Glutamatergic neuron (in vitro differentiated cells): ENCODE data around the gene TPRKB. TPM values are rescaled to one million over a fixed set of nuclear protein-coding genes. Genes with fewer than 3 reads are reported as not detected.
"Not testable (repeated sequence)": the region's sequence is repeated elsewhere in the genome, so short reads cannot be mapped to it uniquely, and the experiment has no call there.

Source experiments
- DNase-seq: peaks from one replicate; pipeline ENCODE4 v3.0.0; 2022
- H3K27ac Mint-ChIP-seq: one replicate; pipeline ENCODE4 v1.8.0; 2020; ENCODE audit warnings: mild to moderate bottlenecking, mixed read lengths, inconsistent platforms; ENCODE audit not compliant: unreplicated experiment
- H3K27me3 Mint-ChIP-seq: one replicate; pipeline ENCODE4 v1.8.0; 2020; ENCODE audit warnings: mild to moderate bottlenecking, moderate library complexity, mixed read lengths, inconsistent platforms; ENCODE audit not compliant: unreplicated experiment
- H3K36me3 Mint-ChIP-seq: one replicate; pipeline ENCODE4 v1.8.0; 2020; ENCODE audit warnings: mild to moderate bottlenecking, mixed read lengths, inconsistent platforms; ENCODE audit not compliant: unreplicated experiment
- H3K4me1 Mint-ChIP-seq: one replicate; pipeline ENCODE4 v1.8.0; 2020; ENCODE audit warnings: mild to moderate bottlenecking, low read depth, mixed read lengths, inconsistent platforms; ENCODE audit not compliant: unreplicated experiment
- H3K4me3 Mint-ChIP-seq: one replicate; pipeline ENCODE4 v1.8.0; 2020; ENCODE audit warnings: mild to moderate bottlenecking, mixed read lengths, inconsistent platforms; ENCODE audit not compliant: unreplicated experiment
- H3K9me3 Mint-ChIP-seq: one replicate; pipeline ENCODE4 v1.8.0; 2020; ENCODE audit warnings: mild to moderate bottlenecking, moderate library complexity, mixed read lengths, inconsistent platforms; ENCODE audit not compliant: unreplicated experiment
- total RNA-seq: library from RNA; stranded (reverse); fragmentation: NEBNext Ultra II Directional; extraction: Animal tissue kit (Norgen Biotek cat#: 25700); gene quantifications from one replicate; pipeline ENCODE4 v1.2.1, GENCODE V29; 2021; ENCODE audit not compliant: unreplicated experiment
- TF ChIP-seq, protein P1 (sequence below): fragments of 200-600 bp; sonication (generic); IDR thresholded peaks from one replicate; pipeline ENCODE4 v1.5.0; 2021; ENCODE audit not compliant: partially characterized antibody, unreplicated experiment

Gene TPRKB
- total RNA-seq, 1 donor from 2014 or later: 27.2 TPM

DNA sequence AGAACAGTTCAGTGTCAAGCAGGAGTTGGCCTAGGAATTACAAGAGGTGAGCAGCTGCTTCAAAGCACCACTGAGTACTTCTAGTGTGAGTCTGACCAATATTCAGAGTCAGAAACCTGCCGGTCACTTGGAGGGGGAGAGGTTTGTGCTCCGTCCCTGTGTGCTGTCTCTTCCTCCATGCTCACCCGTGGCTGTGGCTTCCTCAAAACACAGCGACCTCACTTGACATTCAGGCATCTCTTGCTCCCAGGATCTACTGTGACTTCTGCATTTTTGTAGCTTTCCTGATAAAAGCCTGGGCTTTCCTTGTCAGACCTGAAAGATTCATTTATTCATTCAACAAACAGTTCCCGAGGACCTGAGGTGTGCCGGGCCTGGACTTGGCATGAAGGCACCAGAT is 32.9 kb downstream of the TPRKB start:
- no peak for DNase-seq
- no peaks in the 10 kb centered on the region for H3K4me1 Mint-ChIP-seq
- TF ChIP-seq, protein P1, sequence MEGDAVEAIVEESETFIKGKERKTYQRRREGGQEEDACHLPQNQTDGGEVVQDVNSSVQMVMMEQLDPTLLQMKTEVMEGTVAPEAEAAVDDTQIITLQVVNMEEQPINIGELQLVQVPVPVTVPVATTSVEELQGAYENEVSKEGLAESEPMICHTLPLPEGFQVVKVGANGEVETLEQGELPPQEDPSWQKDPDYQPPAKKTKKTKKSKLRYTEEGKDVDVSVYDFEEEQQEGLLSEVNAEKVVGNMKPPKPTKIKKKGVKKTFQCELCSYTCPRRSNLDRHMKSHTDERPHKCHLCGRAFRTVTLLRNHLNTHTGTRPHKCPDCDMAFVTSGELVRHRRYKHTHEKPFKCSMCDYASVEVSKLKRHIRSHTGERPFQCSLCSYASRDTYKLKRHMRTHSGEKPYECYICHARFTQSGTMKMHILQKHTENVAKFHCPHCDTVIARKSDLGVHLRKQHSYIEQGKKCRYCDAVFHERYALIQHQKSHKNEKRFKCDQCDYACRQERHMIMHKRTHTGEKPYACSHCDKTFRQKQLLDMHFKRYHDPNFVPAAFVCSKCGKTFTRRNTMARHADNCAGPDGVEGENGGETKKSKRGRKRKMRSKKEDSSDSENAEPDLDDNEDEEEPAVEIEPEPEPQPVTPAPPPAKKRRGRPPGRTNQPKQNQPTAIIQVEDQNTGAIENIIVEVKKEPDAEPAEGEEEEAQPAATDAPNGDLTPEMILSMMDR: no peak
- no peaks in the 10 kb centered on the region for H3K36me3 Mint-ChIP-seq
- no peak overlapping the region for H3K4me3 Mint-ChIP-seq
- peaks cover 9% of the 10 kb centered on the region for H3K27me3 Mint-ChIP-seq
- no peak overlapping the region for H3K27ac Mint-ChIP-seq
- H3K9me3 Mint-ChIP-seq: peaks cover 6% of the 10 kb centered on the region

DNA sequence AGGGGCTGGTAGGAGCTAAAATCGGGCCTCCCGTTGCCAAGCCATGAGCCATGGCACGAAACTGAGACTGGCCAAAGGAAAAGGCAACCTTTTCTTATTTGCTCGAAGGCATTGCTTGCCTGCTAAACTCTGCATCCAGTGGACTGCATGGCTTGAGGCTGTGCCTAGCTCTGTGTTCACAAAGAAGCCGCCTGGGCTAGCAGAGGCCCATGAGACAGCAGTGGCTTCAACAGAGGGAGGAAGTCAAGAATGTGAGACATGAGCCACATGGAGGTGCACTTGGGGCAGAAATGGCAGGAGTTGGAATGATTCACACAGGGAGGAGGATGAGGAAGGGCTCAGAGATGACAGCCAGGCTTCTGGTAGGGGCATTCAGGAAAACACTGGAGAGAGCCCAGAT is 33.5 kb downstream of the TPRKB start:
- H3K27me3 Mint-ChIP-seq: peaks cover 9% of the 10 kb centered on the region
- peaks cover 6% of the 10 kb centered on the region for H3K9me3 Mint-ChIP-seq
- H3K27ac Mint-ChIP-seq: no peak overlapping the region
- H3K36me3 Mint-ChIP-seq: no peaks in the 10 kb centered on the region
- TF ChIP-seq, protein P1: no peak
- H3K4me1 Mint-ChIP-seq: no peaks in the 10 kb centered on the region
- DNase-seq: no peak
- H3K4me3 Mint-ChIP-seq: no peak overlapping the region

DNA sequence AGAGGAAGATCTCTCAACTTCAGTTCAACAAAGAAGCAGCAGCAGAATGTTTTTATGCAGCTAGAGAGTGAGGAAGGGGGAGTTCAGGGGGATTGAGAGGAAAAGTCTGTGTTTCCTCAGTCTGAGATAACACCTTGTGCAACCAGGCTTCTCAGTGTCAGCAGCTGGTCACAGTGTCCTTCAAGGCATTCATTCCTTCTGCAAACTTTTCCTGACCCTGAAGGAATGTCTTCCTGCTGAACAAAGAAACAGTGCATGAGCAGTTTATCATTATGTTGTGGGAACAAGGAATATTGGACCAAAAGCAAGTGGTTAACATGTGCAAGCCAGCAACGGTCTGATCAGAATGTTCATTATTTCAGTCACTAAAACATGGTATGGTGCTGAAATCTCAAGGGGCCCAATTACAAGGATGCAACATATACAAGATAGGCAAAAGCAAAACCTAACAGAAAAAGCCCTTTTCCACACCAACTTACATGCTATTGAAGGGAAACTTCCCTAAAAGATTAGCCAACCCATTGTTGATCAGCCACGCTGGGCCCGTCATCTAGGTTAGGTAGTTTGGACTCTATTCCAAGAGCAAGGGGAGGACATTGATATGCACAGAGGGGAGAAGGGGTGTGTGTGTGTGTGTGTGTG is 34.2 kb downstream of the TPRKB start:
- H3K27ac Mint-ChIP-seq, H3K4me1 Mint-ChIP-seq, H3K4me3 Mint-ChIP-seq: not testable (repeated sequence)

DNA sequence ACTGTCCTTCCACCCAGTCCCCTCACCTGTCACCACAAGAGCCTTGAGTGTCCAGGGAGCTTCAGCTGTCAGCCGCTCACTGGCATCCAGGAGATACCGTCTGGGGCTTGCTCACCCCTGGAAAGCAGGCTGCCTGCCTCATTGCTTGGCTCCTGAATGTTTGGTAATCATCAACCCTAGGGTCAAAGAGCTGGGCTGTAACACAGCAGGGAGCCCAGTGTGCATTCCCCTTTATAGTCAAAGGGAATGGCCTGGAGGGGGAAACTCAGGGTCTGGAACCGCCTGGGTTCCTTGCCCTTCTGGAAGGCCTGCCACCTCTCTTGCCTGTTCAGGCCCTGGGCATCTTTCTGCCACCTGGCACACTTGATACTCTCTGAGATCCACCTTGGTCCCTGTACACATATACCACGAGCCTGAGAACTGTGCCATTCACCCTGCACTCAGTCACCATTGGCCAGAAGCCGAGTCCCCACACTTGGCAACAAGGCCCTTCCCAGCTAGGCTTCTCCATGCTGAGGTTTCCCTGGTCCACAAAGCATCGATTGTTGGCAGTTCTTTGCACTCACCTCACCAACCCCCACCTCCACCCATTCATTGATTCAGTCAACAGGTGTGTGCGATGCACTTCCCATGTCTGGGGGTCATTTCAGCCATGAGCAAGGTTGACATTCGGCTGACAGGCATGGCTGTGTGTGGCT is 35.0 kb downstream of the TPRKB start:
- peaks cover 9% of the 10 kb centered on the region for H3K27me3 Mint-ChIP-seq
- peaks cover 6% of the 10 kb centered on the region for H3K9me3 Mint-ChIP-seq
- TF ChIP-seq, protein P1: no peak
- DNase-seq: no peak
- no peak overlapping the region for H3K27ac Mint-ChIP-seq
- H3K36me3 Mint-ChIP-seq: no peaks in the 10 kb centered on the region
- H3K4me3 Mint-ChIP-seq: no peak overlapping the region
- H3K4me1 Mint-ChIP-seq: no peaks in the 10 kb centered on the region

More for the DNA sequence above, 34.2 kb downstream of the TPRKB start:
- H3K9me3 Mint-ChIP-seq, H3K36me3 Mint-ChIP-seq, DNase-seq, H3K27me3 Mint-ChIP-seq: not testable (repeated sequence)

DNA sequence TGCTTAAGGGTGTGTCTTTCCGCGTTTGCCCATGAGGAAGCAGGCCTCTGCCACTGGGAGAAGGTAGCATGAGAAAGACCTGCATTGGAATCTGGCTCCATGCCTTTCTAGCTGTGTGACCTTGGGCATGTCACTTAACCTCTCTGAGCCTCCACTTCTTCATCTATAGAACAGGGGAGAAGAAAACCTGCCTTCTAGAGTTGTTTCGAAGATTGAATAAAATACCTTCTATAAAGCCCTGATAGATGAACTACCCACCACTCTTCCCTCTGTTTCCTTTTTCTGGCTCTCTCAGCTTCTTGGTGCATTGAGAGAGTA is 35.7 kb downstream of the TPRKB start:
- not testable (repeated sequence) for H3K4me3 Mint-ChIP-seq, H3K4me1 Mint-ChIP-seq, H3K27me3 Mint-ChIP-seq, H3K36me3 Mint-ChIP-seq, H3K9me3 Mint-ChIP-seq, H3K27ac Mint-ChIP-seq, DNase-seq

DNA sequence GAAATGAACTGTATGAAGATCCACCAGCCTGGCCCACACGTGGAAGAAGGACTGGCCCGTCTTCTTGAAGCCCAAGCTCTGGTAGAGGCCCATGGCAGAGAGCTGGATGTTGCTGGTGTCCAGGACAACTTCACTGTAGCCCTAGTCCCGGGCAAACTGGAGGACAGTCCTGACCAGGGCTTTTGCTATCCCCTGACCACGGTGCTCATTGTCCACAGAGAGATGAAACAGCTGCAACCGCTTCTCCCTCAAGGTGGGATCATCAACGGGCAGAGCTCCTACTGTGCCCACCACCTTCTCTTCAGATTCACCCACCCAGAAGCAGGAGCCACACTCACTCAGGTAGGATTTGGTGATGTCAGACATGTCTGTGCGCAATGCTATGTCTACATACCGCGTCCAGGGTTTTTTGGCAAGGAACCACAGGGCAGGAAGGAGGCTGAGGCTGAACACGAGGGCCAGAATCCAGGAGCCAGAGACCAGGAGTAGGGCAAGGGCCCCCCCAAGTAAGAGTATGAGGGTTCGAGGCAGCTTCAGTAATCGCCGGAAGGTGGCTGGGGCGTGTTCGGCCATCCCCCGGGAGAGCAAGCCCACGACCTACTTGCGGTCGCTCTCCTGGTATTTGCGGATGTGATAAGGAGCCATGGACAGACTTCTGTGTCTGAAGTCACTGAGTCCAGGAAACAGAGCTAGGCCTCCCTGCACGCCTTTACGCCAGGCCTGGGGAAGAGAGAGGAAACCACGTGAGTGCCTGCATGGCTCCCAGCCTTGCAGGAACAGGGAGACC is 36.3 kb downstream of the TPRKB start:
- Mint-ChIP-seq H3K27me3 (peaks cover 9% of the 10 kb centered on the region), H3K36me3 (no peaks in the 10 kb centered on the region), H3K4me1 (no peaks in the 10 kb centered on the region), H3K27ac (no peak overlapping the region), H3K9me3 (peaks cover 6% of the 10 kb centered on the region), H3K4me3 (no peak overlapping the region)
- DNase-seq: no peak
- TF ChIP-seq, protein P1: no peak
